Fibroblast of villous mesenchyme (primary cell): Measurements from ENCODE around the gene SLBP. TPM values are rescaled to one million over a fixed set of nuclear protein-coding genes. Genes with fewer than 3 reads are reported as not detected.

Experiments
- DNase-seq: peaks from one replicate; pipeline ENCODE4 v3.0.0-alpha.2; 2010; ENCODE audit warnings: low read depth
- H3K4me3 ChIP-seq: 2 replicates; pipeline ENCODE4 v1.5.1; 2011; ENCODE audit warnings: low read depth, mild to moderate bottlenecking, low read length
- CTCF ChIP-seq: IDR thresholded peaks from 2 replicates; pipeline ENCODE4 v1.5.1; 2012; ENCODE audit warnings: low read depth, mild to moderate bottlenecking, low read length; ENCODE audit not compliant: insufficient read depth
- total RNA-seq: library from RNA; depleted of rRNA; stranded (reverse); fragments of >200 nt; gene quantifications from 2 replicates; pipeline ENCODE4 v1.2.3, GENCODE V29; 2012

SLBP gene
- total RNA-seq, 1 donor, result 63.0 TPM

GRCh38 chr4:1669270-1669669 is 42.8 kb downstream of the SLBP start:
- no peak overlapping the region for H3K4me3 ChIP-seq
- TF ChIP-seq CTCF, result no peak
- DNase-seq, result no peak

GRCh38 chr4:1668488-1668840 is 43.7 kb downstream of the SLBP start:
- no peak overlapping the region for H3K4me3 ChIP-seq
- DNase-seq, result no peak
- no peak for TF ChIP-seq CTCF

- no peak for DNase-seq
- no peak for TF ChIP-seq CTCF
- H3K4me3 ChIP-seq, result no peak overlapping the region
Observed at GRCh38 chr4:1667273-1667672, 44.8 kb downstream of the SLBP start.

- TF ChIP-seq CTCF, result no peak
- no peak for DNase-seq
- no peak overlapping the region for H3K4me3 ChIP-seq
Observed at GRCh38 chr4:1666391-1666790, 45.7 kb downstream of the SLBP start.

- H3K4me3 ChIP-seq, result no peak overlapping the region
- TF ChIP-seq CTCF, result no peak
- peak; percentile 11 for DNase-seq
Observed at GRCh38 chr4:1664141-1664540, 48.0 kb downstream of the SLBP start.

GRCh38 chr4:1663549-1663948 is 48.6 kb downstream of the SLBP start:
- no peak for DNase-seq
- H3K4me3 ChIP-seq, result no peak overlapping the region
- no peak for TF ChIP-seq CTCF

GRCh38 chr4:1661695-1662094 is 50.4 kb downstream of the SLBP start:
- no peak overlapping the region for H3K4me3 ChIP-seq
- no peak for DNase-seq
- no peak for TF ChIP-seq CTCF
